Activated CD8-positive, alpha-beta memory T cell treated with anti-CD3 and anti-CD28 coated beads, Interleukin-2, amount 50 U/mL, for 24 hours (primary cell): ENCODE results near the gene ADORA3.
"Not testable (repeated sequence)": the region's sequence is repeated elsewhere in the genome, so short reads cannot be mapped to it uniquely, and the experiment has no call there.

ENCODE experiments used
- DNase-seq: peaks from one replicate; pipeline ENCODE4 v3.0.0-alpha.2; 2020; ENCODE audit errors: extremely low read depth

The ADORA3 gene

DNA sequence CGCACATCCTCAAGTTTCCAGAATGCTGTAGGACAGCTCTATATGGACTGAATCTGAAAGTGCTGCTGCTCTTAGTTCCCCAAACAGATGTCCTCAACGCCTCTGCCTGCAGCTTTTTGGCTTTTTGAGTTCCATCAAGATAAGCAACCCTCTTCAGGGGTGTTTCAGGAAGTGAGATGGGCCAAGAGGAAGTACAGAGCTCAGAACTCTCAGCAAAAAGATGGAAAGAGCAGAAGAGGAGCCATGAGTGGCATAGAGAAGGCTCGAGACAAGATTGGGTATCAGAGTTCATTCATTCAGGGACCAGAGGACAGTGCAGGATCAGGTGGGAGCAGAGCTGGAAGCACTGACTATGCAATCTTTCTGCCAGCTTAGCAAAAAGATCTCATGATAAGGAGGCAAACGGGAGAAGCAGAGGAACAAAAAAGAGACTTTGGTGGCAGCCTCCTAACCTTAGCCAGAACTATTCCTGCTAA, at the start of gene ADORA3, which contains the start of gene TMIGD3:
Gene ADORA3, minus strand, starts transcription at position 49 of the 476 bp plus-strand sequence. CDS start 279 bp downstream, outside the sequence.
Gene TMIGD3, minus strand, starts transcription at position 49 of the 476 bp plus-strand sequence. CDS start 279 bp downstream, outside the sequence.
- no peak for DNase-seq

DNA sequence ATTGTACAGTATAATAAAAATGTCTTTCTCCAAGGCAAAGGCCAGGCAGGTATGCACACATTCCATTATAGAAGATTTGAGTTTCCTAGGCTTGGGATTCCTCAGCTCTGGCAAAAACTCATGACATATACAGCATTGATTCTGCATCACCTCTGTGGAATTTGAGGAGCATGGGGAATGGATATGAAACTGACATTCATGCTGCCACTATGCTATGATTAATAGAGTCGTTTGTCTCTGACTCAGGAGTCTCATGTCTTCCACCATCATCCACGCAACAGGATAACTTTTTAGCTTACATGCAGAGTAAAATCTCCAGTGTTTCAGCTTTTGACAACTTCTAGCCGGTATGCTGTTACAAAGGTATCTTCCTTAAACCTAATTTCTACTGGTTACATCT, 49.8 kb upstream of the ADORA3 start:
- no peak for DNase-seq

DNA sequence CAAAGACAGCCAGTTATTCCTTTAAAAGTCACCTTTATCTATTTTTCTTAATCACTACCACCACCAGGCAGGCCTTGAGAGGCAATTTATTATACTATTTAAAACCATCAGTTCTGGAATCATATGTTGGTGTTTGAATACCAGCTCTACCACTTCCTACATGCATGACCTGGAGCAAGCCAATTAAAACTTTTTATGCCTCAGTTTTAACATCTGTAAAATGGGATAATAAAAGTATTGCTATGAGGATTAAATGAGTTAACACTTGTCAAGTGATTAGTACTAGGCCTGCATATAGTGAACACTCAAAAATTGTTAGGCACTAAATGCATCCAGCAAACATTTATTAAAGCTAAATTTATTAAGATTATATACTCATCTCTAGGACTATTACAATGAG, 49.2 kb upstream of the ADORA3 start:
- no peak for DNase-seq

DNA sequence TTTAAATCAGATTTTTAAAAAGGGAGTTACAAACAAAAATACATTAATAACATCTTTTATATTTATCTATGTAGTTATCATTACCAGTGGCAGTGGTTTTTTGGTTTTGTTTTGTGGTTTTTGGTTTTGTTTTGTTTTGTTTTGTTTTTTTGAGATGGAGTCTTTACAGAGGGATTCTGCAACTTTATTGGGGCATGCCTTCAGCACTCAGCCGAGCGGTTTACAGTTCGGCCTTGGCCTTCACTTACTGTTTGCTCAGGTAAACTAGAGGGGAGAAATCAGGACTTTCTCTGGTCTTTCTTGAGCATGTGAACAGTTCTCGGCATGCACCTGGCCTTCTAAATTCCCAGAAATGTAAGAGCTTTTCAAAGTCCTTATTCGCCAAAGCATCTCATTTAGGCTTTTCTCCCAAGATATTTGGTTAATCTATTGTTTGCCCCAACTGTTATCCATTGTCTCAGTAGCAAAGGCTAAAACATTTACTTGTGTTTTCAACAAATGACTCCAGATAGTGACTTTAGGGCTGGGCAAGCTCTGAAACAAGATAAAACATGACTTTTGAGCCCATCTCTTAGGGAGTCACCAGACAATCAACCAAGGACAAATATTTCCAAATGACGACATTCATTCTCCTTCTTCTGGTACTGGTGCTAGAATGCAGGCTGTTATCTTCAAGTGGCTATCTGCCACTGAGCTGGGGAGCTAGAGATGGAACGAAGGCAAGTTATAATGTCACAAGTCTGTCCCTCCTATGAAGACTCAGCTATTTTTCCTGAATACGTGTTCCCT, 48.4 kb upstream of the ADORA3 start:
- no peak for DNase-seq

DNA sequence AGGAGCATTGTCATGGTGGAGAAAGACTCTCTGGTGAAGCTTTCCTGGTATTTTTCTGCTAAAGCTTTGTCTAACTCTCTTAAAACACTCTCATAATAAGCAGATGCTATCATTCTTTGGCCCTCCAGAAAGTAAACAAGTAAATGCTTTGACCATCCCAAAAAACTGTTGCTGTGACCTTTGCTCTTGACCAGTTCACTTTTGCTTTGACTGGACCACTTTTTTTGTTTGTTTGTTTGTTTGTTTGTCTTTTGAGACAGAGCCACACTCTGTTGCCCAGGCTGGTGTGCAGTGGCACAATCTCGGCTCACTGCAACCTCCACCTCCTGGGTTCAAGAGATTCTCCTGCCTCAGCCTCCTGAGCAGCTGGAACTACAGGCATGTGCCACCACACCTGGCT, 44.4 kb upstream of the ADORA3 start:
- DNase-seq = not testable (repeated sequence)

DNA sequence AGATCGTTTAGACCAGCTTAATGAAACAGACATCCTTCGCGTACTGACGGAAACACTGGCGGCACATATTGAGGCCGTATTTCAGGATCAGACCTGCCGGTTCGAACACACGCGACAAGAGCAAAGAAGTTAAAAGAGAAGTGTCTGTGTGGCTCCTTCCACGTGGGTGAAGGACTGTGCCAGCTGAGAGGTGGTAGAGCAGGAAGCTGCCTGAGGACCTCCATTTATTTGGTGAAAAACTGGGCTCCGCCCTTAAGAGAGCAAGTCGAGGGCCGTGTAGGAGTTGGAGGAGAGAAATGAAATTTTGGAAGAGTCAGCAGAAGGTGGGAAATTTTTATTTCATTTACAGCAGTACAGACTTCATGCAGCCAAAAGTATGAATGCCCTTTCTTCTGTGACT, 38.8 kb upstream of the ADORA3 start:
- DNase-seq = no peak

DNA sequence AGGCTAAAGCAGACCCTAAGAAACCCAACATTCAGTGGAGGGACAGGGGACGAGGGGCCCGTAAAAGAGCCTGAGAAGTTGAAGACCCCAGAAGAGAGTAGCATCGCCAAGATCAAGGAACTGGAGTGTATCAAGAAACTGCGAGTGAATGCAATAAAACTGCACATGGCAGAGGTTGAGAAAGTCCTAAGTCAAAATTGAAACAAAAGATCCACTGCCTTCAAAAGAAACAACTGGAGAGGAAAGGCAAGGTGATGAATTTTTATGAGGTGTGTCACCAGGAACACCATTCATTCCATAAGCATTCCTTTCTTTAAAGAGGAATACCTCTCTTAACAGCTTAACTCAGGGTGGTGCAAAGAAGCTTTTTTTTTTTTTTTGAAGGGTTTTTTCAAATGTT, 38.3 kb upstream of the ADORA3 start:
- no peak for DNase-seq

DNA sequence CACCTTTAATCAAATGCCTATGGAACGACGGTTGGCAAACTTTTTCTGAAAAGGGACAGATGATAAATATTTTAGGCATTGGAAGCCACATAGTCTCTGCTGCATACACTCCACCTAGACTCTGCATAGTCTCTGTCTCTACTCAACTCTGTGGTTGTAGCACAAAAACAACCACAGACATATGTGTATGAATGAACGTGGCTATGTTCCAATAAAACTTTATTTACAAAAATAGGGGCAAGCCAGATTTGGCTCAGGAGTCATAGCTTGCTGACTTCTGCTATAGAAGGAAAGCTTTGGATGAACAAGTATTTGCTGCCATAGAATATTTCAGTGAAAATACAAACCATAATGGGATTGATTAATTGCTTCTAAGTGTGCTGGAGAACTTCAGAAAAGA, 37.5 kb upstream of the ADORA3 start:
- DNase-seq = no peak

DNA sequence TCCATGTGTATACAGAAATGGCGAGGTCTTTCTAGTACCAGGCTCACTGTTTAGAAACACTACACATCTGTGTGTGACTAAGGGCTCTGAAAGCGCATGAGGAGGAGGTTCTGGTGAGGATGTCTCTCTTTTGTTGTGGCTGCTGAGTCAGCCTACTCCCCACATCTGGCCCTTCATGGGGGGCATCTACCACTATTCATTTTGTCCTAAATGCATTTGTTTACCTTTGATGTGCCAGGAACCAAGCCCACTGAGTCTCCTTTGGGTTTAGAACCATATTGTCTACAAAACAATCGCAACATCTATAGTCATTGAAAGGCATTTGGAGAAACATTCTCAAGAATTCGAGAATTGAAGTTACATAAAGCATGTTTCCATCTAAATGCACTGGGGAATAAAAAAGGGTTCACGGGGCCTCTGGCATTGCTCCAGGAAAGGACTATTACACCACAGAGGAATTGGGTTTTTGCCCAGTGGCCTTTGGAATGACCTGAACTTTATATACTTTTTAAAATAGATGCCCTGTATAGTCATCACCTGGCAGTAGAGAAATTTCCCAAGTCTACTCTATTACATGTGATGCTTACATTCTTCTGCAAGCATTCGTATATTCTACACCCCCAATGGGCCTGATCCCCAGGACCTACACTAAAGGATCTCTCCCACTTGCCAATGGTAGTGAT, 35.1 kb upstream of the ADORA3 start:
- DNase-seq = no peak

DNA sequence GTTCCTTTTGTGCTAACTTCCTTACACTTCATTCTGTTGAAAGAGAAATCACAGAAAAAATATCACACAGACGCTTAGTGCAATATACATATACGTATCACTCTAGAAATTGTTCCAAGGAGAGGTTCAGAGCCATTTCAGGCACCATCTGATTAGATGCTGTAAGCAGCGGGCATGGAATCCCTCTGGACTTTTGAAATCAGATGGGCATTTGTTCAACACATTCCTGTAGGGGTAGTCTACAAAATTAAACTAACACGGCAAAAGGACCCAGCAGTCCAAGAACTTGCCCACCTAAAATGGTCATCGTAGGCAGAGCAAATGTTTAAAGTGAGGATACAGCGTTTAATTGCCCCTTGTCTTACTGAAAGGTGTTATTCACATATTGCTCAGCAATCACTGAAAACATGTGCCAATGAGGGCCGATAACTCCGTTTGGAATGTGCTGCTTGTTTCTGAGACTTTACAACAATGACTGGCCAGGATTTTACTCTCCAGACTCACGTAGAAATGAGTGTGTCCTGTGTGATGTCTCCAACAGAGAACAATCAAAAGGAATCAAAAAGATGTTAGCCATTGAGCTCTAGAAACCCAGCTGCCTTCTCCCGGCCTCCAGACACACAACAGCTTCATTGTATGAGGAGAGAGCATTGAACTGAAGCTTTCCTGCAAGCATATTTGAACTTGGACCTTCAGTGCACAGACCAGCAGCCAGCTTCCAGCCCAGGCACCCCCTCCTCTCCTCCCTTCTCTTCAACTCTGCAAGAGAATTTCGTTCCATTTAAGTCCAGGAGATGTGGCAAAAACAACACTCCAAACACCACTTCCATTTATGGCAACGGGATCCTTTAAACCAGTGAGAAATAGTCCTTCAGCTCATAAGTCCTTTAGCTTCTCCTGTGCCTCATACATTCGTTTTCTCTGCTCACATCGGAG, 32.1 kb upstream of the ADORA3 start:
- DNase-seq = no peak

DNA sequence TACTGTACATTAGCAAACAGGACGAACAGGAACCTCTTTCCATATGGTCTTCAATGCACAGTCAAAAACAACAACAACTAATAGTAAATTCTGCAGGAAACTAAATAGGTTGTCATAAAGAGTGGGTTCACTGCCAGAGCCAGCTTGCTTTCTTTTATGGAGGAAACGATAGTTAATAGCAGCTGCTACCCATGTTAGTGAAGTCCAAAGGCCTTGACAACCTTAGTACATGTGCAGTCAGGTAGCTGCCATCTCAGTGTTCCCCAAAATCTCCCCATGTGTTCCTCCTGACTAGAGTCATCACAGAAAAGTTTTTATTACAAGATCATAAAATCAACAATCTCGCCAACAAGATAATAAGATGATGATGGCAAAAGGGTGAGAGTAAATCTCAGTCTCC, 16.6 kb upstream of the ADORA3 start:
- no peak for DNase-seq

DNA sequence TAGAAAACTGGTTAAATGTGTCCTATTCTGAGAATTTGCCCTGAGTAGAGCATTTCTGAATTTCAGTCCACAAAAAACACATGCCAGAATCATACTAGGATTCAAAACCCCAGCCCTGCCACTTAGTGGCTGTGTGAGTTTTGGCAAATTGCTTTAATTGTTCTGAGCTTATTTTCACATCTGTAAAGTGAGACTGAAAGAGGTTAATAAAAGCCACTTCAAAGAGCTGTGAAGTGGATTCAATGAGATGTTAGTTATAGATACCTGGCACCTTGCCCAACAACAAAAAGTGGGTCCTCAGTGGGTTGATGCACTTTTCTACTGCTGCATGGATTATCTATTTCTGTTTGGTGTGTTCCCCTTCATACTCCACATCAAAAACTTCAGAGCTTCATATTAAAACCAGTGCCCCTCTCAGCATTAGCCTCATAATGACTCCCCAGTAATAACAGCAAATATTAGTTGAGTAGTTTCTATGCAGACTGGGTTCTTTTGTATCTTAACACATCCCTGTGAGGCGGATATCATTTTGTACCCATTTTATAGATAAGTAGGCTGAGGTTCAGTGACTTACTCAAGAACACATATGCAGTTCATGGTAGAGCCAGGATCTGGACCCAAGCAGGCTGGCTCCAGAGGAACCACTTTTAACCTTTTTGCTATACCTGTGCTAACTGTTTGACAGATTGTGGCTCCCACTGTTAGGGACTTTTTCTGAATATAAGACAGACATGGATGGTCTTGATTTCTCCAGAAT, 14.2 kb upstream of the ADORA3 start:
- DNase-seq = no peak

DNA sequence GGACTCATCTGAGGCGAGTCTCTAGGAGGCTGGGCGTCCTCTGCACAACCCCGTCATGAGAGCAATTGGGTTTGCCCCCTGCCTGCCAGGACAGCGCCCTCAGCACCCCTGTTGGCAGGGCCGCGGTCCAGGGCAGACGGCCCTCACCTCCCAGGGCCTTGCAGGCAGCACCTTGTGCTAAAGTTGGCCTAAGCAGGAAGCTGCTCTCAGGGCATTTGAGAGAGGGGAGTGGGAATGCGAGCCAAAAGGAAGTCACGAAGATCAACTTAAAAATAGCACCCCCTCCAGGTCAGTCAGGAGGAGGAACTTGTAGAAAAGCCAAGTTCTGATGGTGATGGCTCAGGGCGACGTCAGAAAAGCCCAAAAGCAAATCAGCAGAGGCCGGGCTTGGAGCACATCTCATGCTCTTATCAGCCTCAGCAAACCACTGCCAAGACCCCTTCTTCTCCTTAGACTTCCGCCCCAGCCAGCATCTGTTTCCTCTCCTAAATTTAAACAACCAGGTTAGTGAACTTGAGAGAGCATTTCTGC, 12.6 kb upstream of the ADORA3 start:
- no peak for DNase-seq

DNA sequence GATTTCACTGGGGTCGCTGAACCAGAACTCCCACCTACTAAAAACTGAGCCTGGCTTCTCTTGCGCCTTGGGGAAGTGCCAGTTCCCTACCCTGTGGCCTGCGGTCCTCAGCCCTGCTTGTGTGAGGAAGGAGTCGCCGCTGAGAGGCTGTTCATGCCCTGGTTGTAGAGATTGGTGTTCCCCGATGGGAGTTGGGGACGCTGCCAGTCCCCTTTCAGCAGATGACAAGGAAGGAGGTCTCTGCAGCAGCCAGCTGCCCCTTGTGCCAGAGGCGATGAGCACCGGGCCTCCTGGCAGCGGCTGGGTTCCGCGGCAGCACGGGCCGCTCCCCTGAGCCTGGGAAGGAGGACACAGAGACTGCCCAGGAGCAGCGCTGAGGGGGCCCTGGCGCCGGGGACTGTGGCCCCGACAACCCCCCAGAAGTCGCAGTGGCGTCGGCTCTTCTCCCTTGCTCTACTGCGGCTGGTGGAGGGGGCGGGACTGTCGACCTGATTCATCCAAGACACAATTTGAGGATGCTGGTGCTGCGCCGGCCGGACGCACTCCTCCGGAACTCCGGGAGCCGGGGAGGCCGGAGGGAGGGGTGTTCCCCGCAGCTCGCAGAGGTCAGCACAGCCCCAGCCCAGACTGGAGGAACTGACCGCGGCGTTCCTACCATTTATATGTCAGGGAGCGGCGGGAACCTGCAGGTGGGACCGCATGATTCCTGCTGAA, 12.0 kb upstream of the ADORA3 start:
- no peak for DNase-seq

DNA sequence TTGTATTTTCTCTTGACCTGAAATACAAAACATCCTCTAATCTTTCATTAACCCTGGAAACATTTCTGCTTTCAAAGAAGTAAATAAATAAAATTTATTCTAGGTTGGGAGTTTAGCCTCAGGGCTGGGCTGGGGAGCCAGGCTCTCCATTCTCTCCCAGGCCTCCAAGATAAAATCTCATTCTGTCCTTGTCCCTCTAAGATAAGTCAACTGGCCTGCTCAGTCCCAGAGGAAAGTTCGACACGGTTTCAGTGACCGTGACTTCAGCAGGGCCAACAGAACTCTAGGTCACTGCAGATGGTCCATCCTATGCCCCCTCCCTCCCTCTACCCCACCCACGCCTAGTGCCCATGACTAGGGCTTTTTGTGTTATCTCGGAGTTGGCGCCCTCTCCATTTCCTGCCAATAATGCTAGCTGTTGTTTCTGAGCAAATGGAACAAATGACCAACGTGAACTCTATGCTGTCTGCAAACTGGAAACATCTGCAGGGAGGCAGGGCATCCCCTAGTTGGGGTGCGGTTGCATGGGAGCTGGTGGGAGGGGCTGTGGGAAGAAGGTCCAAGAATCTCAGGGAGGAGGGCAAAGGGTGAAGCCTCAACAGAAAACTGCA, 10.1 kb upstream of the ADORA3 start:
- no peak for DNase-seq

DNA sequence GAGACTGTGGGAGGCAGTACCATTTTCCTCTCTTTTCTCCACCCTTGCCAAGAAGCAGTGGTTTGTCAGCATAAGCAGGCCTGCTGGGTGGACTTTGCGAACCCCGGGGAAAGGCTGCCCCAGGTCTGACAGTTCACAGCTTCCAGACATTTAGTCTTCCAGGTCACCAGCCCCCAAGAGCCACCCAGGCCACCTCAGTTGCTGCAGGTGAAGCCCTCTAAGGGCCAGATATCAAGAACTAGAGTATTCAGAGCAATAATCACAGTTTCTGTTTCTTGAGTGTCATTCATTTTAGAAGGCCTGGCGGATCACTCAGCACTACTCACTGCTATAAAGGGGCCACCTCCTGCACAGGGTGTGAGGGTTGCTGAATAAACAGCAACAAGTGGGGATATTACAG, 9.5 kb upstream of the ADORA3 start:
- no peak for DNase-seq

DNA sequence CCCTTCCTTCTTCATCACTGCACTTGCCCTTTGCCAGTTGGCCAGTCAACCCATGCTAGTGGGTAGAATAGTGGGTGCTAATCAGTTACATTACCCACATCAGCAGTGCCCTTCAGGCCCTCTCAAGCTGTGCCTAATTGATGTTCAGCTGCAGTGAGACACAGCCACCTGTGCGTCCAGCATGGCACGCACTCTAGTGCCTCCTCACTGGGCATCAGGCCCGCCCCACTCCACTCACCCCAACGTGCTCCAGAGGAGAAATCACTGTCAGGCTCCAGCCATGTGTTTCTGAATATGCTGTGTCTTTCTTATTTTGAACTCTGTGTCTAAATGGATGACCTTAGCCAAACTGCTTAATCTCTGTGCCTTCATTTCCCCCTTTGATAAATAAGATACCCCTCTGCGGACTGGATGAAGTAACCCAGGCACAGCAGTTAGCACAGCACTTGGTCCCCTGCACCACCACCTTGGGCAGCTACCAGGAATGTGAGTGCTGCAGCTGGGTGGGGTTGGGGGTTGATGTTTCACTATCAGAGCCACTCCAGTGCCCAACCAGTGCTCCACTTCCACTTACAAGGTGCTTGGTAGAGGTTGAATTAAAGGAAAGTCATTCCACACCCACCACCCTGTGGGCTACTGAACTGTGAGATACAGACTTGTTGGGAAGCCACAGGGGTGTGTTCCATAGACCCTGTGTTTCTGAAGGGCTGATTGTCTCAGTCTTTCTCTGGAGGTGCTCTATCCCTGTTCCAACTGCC, 8.9 kb upstream of the ADORA3 start:
- DNase-seq = no peak

DNA sequence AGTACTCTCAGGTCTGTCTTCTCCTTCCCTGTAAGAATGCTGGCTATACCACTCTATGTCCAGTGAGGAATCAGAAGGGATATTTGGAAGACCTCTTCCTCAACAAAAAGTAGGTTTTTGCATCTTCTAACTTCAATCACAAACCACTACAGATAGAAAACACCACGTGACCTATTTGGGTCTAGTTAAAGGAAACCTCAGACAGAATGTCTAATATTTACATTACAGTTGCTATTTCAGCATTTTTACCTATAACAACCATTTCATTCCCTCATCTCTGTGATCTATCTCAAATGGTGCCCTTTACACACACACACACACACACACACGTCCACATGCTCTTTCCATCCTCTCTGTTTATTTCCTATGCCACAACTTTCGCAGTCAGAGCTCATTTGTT, 7.9 kb upstream of the ADORA3 start:
- DNase-seq = no peak

DNA sequence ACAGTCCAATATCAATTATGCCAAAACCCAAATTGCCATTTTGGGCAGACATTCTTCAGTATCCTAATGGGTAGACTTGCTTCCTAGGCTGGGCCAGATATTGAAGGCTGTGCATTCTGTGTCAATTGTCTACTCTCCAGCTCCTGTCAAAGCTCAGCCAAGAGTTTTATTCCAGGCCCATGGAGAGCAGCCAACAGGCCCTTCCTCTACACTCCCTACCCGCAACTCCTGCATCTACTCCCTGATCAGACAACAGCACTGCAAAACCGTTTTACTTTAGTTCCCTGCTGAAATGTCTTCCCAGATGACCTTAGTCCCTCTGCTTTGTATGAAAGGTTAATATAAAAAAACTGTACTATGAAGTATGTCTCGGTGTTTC, 6.6 kb upstream of the ADORA3 start:
- DNase-seq = no peak
